ENCODE data around the gene SPEG.

GRCh38 chr2:219409619-219410018 is 25.0 kb upstream of the SPEG start:
- TF ChIP-seq RAD21 (IDR thresholded peaks at IDR 0.05 in 1 of 2, conservative IDR thresholded peaks at IDR 0.05 in 1 of 2; ENCODE audit: low read depth in 2 of 2, low read length in 2 of 2): no peak
- no peak for TF ChIP-seq SP1 (IDR thresholded peaks at IDR 0.05; ENCODE audit: low read depth, low read length)
- TF ChIP-seq MAX (IDR thresholded peaks at IDR 0.05): no peak
- TF ChIP-seq ZNF274 (IDR thresholded peaks at IDR 0.05; ENCODE audit: borderline replicate concordance, extremely low read depth, low read length): no peak
